Measurements from ENCODE around the gene ARHGAP22. TPM values are rescaled to one million over a fixed set of nuclear protein-coding genes. Genes with fewer than 3 reads are reported as not detected.

Gene ARHGAP22
- total RNA-seq, 1 donor = 45.6 TPM

GRCh38 chr10:48592346-48592745 is 12.5 kb downstream of the ARHGAP22 start:
- Histone ChIP-seq H3K36me3 (ENCODE audit: insufficient read depth, low read length) (peaks cover 29% of the 10 kb centered on the region), H3K4me2 (ENCODE audit: insufficient read depth, low read length) (no peak overlapping the region), H3K9me3 (ENCODE audit: low read depth, low read length) (no peaks in the 10 kb centered on the region), H4K20me1 (ENCODE audit: insufficient read depth, low read length) (peaks cover 3% of the 10 kb centered on the region), H3K79me2 (ENCODE audit: insufficient read depth, low read length) (peaks cover 90% of the 10 kb centered on the region), H3K27me3 (ENCODE audit: insufficient read depth, low read length) (no peaks in the 10 kb centered on the region), H3K27ac (ENCODE audit: low read depth, low read length) (peak overlapping the region; percentile 46), H3K4me3 (ENCODE audit: insufficient read depth, low read length) (no peak overlapping the region), H2AFZ (ENCODE audit: low read length) (no peak overlapping the region), H3K4me1 (ENCODE audit: insufficient read depth, low read length) (peaks cover 35% of the 10 kb centered on the region)
- no peak for DNase-seq (ENCODE audit: insufficient read length, low spot score, missing footprints)
- no peak for TF ChIP-seq CTCF (IDR thresholded peaks at IDR 0.05; ENCODE audit: extremely low read depth, low read depth, low read length)

GRCh38 chr10:48590945-48591344 is 13.9 kb downstream of the ARHGAP22 start:
- no peak overlapping the region for H3K4me2 ChIP-seq (ENCODE audit: insufficient read depth, low read length)
- H4K20me1 ChIP-seq (ENCODE audit: insufficient read depth, low read length) = peaks cover 3% of the 10 kb centered on the region
- H3K27ac ChIP-seq (ENCODE audit: low read depth, low read length) = peak overlapping the region; percentile 83
- DNase-seq (ENCODE audit: insufficient read length, low spot score, missing footprints) = no peak
- peaks cover 90% of the 10 kb centered on the region for H3K79me2 ChIP-seq (ENCODE audit: insufficient read depth, low read length)
- peaks cover 28% of the 10 kb centered on the region for H3K36me3 ChIP-seq (ENCODE audit: insufficient read depth, low read length)
- H3K4me3 ChIP-seq (ENCODE audit: insufficient read depth, low read length) = no peak overlapping the region
- no peaks in the 10 kb centered on the region for H3K9me3 ChIP-seq (ENCODE audit: low read depth, low read length)
- peaks cover 35% of the 10 kb centered on the region for H3K4me1 ChIP-seq (ENCODE audit: insufficient read depth, low read length)
- no peak overlapping the region for H2AFZ ChIP-seq (ENCODE audit: low read length)
- no peak for TF ChIP-seq CTCF (IDR thresholded peaks at IDR 0.05; ENCODE audit: extremely low read depth, low read depth, low read length)
- H3K27me3 ChIP-seq (ENCODE audit: insufficient read depth, low read length) = no peaks in the 10 kb centered on the region

- Histone ChIP-seq H3K27ac (ENCODE audit: low read depth, low read length) (peak overlapping the region; percentile 83), H3K36me3 (ENCODE audit: insufficient read depth, low read length) (peaks cover 20% of the 10 kb centered on the region), H3K4me3 (ENCODE audit: insufficient read depth, low read length) (peak overlapping the region; percentile 18), H3K4me2 (ENCODE audit: insufficient read depth, low read length) (peak overlapping the region; percentile 61), H3K27me3 (ENCODE audit: insufficient read depth, low read length) (no peaks in the 10 kb centered on the region), H3K79me2 (ENCODE audit: insufficient read depth, low read length) (peaks cover 90% of the 10 kb centered on the region), H3K4me1 (ENCODE audit: insufficient read depth, low read length) (peaks cover 31% of the 10 kb centered on the region), H4K20me1 (ENCODE audit: insufficient read depth, low read length) (no peaks in the 10 kb centered on the region), H2AFZ (ENCODE audit: low read length) (peak overlapping the region; percentile 36), H3K9me3 (ENCODE audit: low read depth, low read length) (no peaks in the 10 kb centered on the region)
- peak; percentile 98 for DNase-seq (ENCODE audit: insufficient read length, low spot score, missing footprints)
- no peak for TF ChIP-seq CTCF (IDR thresholded peaks at IDR 0.05; ENCODE audit: extremely low read depth, low read depth, low read length)
Observed at GRCh38 chr10:48589266-48589665, 15.6 kb downstream of the ARHGAP22 start.

- peaks cover 31% of the 10 kb centered on the region for H3K4me1 ChIP-seq (ENCODE audit: insufficient read depth, low read length)
- peaks cover 90% of the 10 kb centered on the region for H3K79me2 ChIP-seq (ENCODE audit: insufficient read depth, low read length)
- no peak overlapping the region for H3K4me2 ChIP-seq (ENCODE audit: insufficient read depth, low read length)
- peaks cover 30% of the 10 kb centered on the region for H3K36me3 ChIP-seq (ENCODE audit: insufficient read depth, low read length)
- no peaks in the 10 kb centered on the region for H3K27me3 ChIP-seq (ENCODE audit: insufficient read depth, low read length)
- H3K9me3 ChIP-seq (ENCODE audit: low read depth, low read length) = no peaks in the 10 kb centered on the region
- H2AFZ ChIP-seq (ENCODE audit: low read length) = no peak overlapping the region
- no peak for TF ChIP-seq CTCF (IDR thresholded peaks at IDR 0.05; ENCODE audit: extremely low read depth, low read depth, low read length)
- H3K4me3 ChIP-seq (ENCODE audit: insufficient read depth, low read length) = no peak overlapping the region
- peak overlapping the region; percentile 83 for H3K27ac ChIP-seq (ENCODE audit: low read depth, low read length)
- H4K20me1 ChIP-seq (ENCODE audit: insufficient read depth, low read length) = peaks cover 3% of the 10 kb centered on the region
- DNase-seq (ENCODE audit: insufficient read length, low spot score, missing footprints) = no peak
Observed at GRCh38 chr10:48587819-48588218, 17.1 kb downstream of the ARHGAP22 start.
